ENCODE results near the gene S100A13.
A peak's percentile ranks its signal among the peaks of the same experiment; 100 is the strongest.
"Not testable (repeated sequence)": the region's sequence is repeated elsewhere in the genome, so short reads cannot be mapped to it uniquely, and the experiment has no call there.

S100A13 gene

GRCh38 chr1:153592748-153593147 is 34.6 kb downstream of the S100A13 start:
- Histone ChIP-seq H3K27me3 (ENCODE audit: low read length) (no peaks in the 10 kb centered on the region), H3K9me2 (replicated peaks; ENCODE audit: insufficient read depth, low read length) (no peaks in the 10 kb centered on the region), H3K36me3 (ENCODE audit: low read length) (no peaks in the 10 kb centered on the region), H3K9me3 (ENCODE audit: insufficient read depth, low read length) (no peaks in the 10 kb centered on the region), H3K27ac (ENCODE audit: low read depth, low read length) (no peak overlapping the region), H3F3A (ENCODE audit: insufficient read depth) (no peaks in the 10 kb centered on the region), H3K9ac (ENCODE audit: low read length) (no peak overlapping the region), H3K4me3 (ENCODE audit: insufficient read depth, low read length, poor library complexity, severe bottlenecking) (no peak overlapping the region), H3K79me2 (ENCODE audit: insufficient read depth, low read length) (no peaks in the 10 kb centered on the region), H4K20me1 (ENCODE audit: low read depth, low read length) (no peaks in the 10 kb centered on the region), H3K4me2 (ENCODE audit: low read depth, low read length, poor library complexity, severe bottlenecking) (no peak overlapping the region), H2AFZ (ENCODE audit: low read depth, low read length, severe bottlenecking) (peak overlapping the region; percentile 24)
- TF ChIP-seq EZH2phosphoT487 (conservative IDR thresholded peaks at IDR 0.05; ENCODE audit: low read length) (no peak), CTCF (IDR thresholded peaks at IDR 0.05; ENCODE audit: insufficient read depth, low read length, poor library complexity, severe bottlenecking) (no peak)

- H3F3A ChIP-seq (ENCODE audit: insufficient read depth): no peaks in the 10 kb centered on the region
- H3K79me2 ChIP-seq (ENCODE audit: insufficient read depth, low read length): no peaks in the 10 kb centered on the region
- no peak overlapping the region for H3K4me2 ChIP-seq (ENCODE audit: low read depth, low read length, poor library complexity, severe bottlenecking)
- no peaks in the 10 kb centered on the region for H3K9me3 ChIP-seq (ENCODE audit: insufficient read depth, low read length)
- H3K9ac ChIP-seq (ENCODE audit: low read length): no peak overlapping the region
- H3K27me3 ChIP-seq (ENCODE audit: low read length): no peaks in the 10 kb centered on the region
- no peaks in the 10 kb centered on the region for H4K20me1 ChIP-seq (ENCODE audit: low read depth, low read length)
- TF ChIP-seq CTCF (IDR thresholded peaks at IDR 0.05; ENCODE audit: insufficient read depth, low read length, poor library complexity, severe bottlenecking) (no peak), EZH2phosphoT487 (conservative IDR thresholded peaks at IDR 0.05; ENCODE audit: low read length) (no peak)
- no peaks in the 10 kb centered on the region for H3K9me2 ChIP-seq (replicated peaks; ENCODE audit: insufficient read depth, low read length)
- H2AFZ ChIP-seq (ENCODE audit: low read depth, low read length, severe bottlenecking): no peak overlapping the region
- H3K4me3 ChIP-seq (ENCODE audit: insufficient read depth, low read length, poor library complexity, severe bottlenecking): no peak overlapping the region
- no peak overlapping the region for H3K27ac ChIP-seq (ENCODE audit: low read depth, low read length)
- no peaks in the 10 kb centered on the region for H3K36me3 ChIP-seq (ENCODE audit: low read length)
These were observed 38.8 kb downstream of the S100A13 start for GRCh38 chr1:153588482-153588881.

GRCh38 chr1:153588033-153588432 is 39.3 kb downstream of the S100A13 start:
- not testable (repeated sequence) for H3F3A ChIP-seq (ENCODE audit: insufficient read depth); H4K20me1 ChIP-seq (ENCODE audit: low read depth, low read length); H3K9me2 ChIP-seq (replicated peaks; ENCODE audit: insufficient read depth, low read length); H3K27me3 ChIP-seq (ENCODE audit: low read length); H3K27ac ChIP-seq (ENCODE audit: low read depth, low read length); H3K4me3 ChIP-seq (ENCODE audit: insufficient read depth, low read length, poor library complexity, severe bottlenecking); H3K9ac ChIP-seq (ENCODE audit: low read length); H3K36me3 ChIP-seq (ENCODE audit: low read length); H2AFZ ChIP-seq (ENCODE audit: low read depth, low read length, severe bottlenecking); H3K79me2 ChIP-seq (ENCODE audit: insufficient read depth, low read length); H3K9me3 ChIP-seq (ENCODE audit: insufficient read depth, low read length); H3K4me2 ChIP-seq (ENCODE audit: low read depth, low read length, poor library complexity, severe bottlenecking)

- Histone ChIP-seq H3K4me2 (ENCODE audit: low read depth, low read length, poor library complexity, severe bottlenecking) (no peak overlapping the region), H3K27me3 (ENCODE audit: low read length) (no peaks in the 10 kb centered on the region), H3K9ac (ENCODE audit: low read length) (no peak overlapping the region), H3K9me3 (ENCODE audit: insufficient read depth, low read length) (no peaks in the 10 kb centered on the region), H2AFZ (ENCODE audit: low read depth, low read length, severe bottlenecking) (no peak overlapping the region), H3K4me3 (ENCODE audit: insufficient read depth, low read length, poor library complexity, severe bottlenecking) (no peak overlapping the region), H4K20me1 (ENCODE audit: low read depth, low read length) (no peaks in the 10 kb centered on the region), H3K27ac (ENCODE audit: low read depth, low read length) (no peak overlapping the region), H3K9me2 (replicated peaks; ENCODE audit: insufficient read depth, low read length) (no peaks in the 10 kb centered on the region), H3F3A (ENCODE audit: insufficient read depth) (no peaks in the 10 kb centered on the region), H3K36me3 (ENCODE audit: low read length) (no peaks in the 10 kb centered on the region), H3K79me2 (ENCODE audit: insufficient read depth, low read length) (no peaks in the 10 kb centered on the region)
- no peak for TF ChIP-seq EZH2phosphoT487 (conservative IDR thresholded peaks at IDR 0.05; ENCODE audit: low read length)
- TF ChIP-seq CTCF (IDR thresholded peaks at IDR 0.05; ENCODE audit: insufficient read depth, low read length, poor library complexity, severe bottlenecking): no peak
These were observed 40.0 kb downstream of the S100A13 start for GRCh38 chr1:153587314-153587713.
